Frontal cortex (tissue), 4 donors: ENCODE measurements around the gene CFAP210. TPM values are rescaled to one million over a fixed set of nuclear protein-coding genes. Genes with fewer than 3 reads are reported as not detected.
A peak's percentile ranks its signal among the peaks of the same experiment; 100 is the strongest.
"Not testable (repeated sequence)": the region's sequence is repeated elsewhere in the genome, so short reads cannot be mapped to it uniquely, and the experiment has no call there.

Experiments used
- DNase-seq, 2 donors: peaks; one replicate each; pipeline ENCODE4 v3.0.0; 2012; ENCODE audit warnings: low spot score in 2 of 2
- FAIRE-seq: peaks from 2 replicates; lab custom pipeline; 2012; peaks lifted over from hg19 to GRCh38; lab: Jason Lieb, UNC
- small RNA-seq: library from RNA; depleted of rRNA; stranded (forward); fragments of <200 nt; gene quantifications from one replicate; pipeline ENCODE3, GENCODE V24; 2014
- total RNA-seq: library from RNA; depleted of rRNA; stranded (reverse); fragments of >200 nt; gene quantifications from one replicate; pipeline ENCODE4 v1.2.3, GENCODE V29; 2014
- donor health status: control.
- donor health status: control.
- donor health status: control.

The CFAP210 gene
- total RNA-seq, 1 donor from 2014 or later = 5.3 TPM

GRCh38 chr2:169637620-169638019, 56.6 kb downstream of the CFAP210 start:
- FAIRE-seq (peak; percentile 40), DNase-seq (no peak)

GRCh38 chr2:169636440-169637097, 57.6 kb downstream of the CFAP210 start:
- FAIRE-seq (no peak), DNase-seq (no peak)

- DNase-seq (no peak), FAIRE-seq (no peak)
Measured at GRCh38 chr2:169625781-169626180, 68.4 kb downstream of the CFAP210 start.

- no peak for FAIRE-seq
Measured at GRCh38 chr2:169623235-169623634, 71.0 kb downstream of the CFAP210 start.

GRCh38 chr2:169620509-169620908, 73.7 kb downstream of the CFAP210 start:
- peak; percentile 17 for FAIRE-seq
- no peak for DNase-seq

More at GRCh38 chr2:169623235-169623634, 71.0 kb downstream of the CFAP210 start:
- DNase-seq = no peak

- FAIRE-seq = no peak
- no peak for DNase-seq
Measured at GRCh38 chr2:169619946-169620345, 74.3 kb downstream of the CFAP210 start.

- not testable (repeated sequence) for DNase-seq, FAIRE-seq
Measured at GRCh38 chr2:169615982-169616381, 78.2 kb downstream of the CFAP210 start.

GRCh38 chr2:169613876-169614275, 80.3 kb downstream of the CFAP210 start:
- FAIRE-seq (no peak), DNase-seq (no peak)

GRCh38 chr2:169609264-169609663, 84.9 kb downstream of the CFAP210 start:
- FAIRE-seq = no peak
- no peak for DNase-seq

GRCh38 chr2:169599568-169599967, 94.6 kb downstream of the CFAP210 start:
- no peak for DNase-seq
- no peak for FAIRE-seq

- DNase-seq = no peak
- no peak for FAIRE-seq
Measured at GRCh38 chr2:169598982-169599381, 95.2 kb downstream of the CFAP210 start.

GRCh38 chr2:169596546-169596945, 97.7 kb downstream of the CFAP210 start:
- DNase-seq, FAIRE-seq: not testable (repeated sequence)

Small RNA genes lying within 50 kb of the gene (small RNA-seq; reads per million reads assigned to genes)
- not detected for gene RF00432

Other genes starting within 250 kb of the CFAP210 start
- gene BBS5, start 214.9 kb downstream of the CFAP210 start, total RNA-seq = 12.6 TPM
- 4.1 TPM for gene KLHL41, start 184.7 kb downstream of the CFAP210 start, total RNA-seq
- 110 TPM for gene FASTKD1, start 120.5 kb downstream of the CFAP210 start, total RNA-seq
- gene PPIG, start 110.1 kb downstream of the CFAP210 start, total RNA-seq = 43.6 TPM
- 11.8 TPM for gene PHOSPHO2, start 64 bp upstream of the CFAP210 start, total RNA-seq
- 153 TPM for gene KLHL23, start 39.4 kb upstream of the CFAP210 start, total RNA-seq
- 89.3 TPM for gene SSB, start 104.5 kb upstream of the CFAP210 start, total RNA-seq
- gene METTL5, start 130.5 kb upstream of the CFAP210 start, total RNA-seq = 39.5 TPM
- gene UBR3, start 133.0 kb upstream of the CFAP210 start, total RNA-seq = 109 TPM